Endodermal cell (in vitro differentiated cells): ENCODE results near the gene PTPN14. TPM values are rescaled to one million over a fixed set of nuclear protein-coding genes. Genes with fewer than 3 reads are reported as not detected.
A peak's percentile ranks its signal among the peaks of the same experiment; 100 is the strongest.

Experiments
- DNase-seq: peaks from one replicate; pipeline ENCODE4 v3.0.0-alpha.2; 2017
- H3K27ac ChIP-seq: 2 replicates; pipeline ENCODE4 v1.5.1; 2013; ENCODE audit warnings: mild to moderate bottlenecking, low read depth, low read length, moderate library complexity
- H3K27me3 ChIP-seq: 2 replicates; pipeline ENCODE4 v1.6.1; 2013; ENCODE audit warnings: mild to moderate bottlenecking, low read length, moderate library complexity; ENCODE audit not compliant: insufficient read depth, control insufficient read depth, poor library complexity, severe bottlenecking
- H3K36me3 ChIP-seq: 2 replicates; pipeline ENCODE4 v1.7.0; 2013; ENCODE audit warnings: mild to moderate bottlenecking, low read length, moderate library complexity; ENCODE audit not compliant: control insufficient read depth, insufficient read depth
- H3K4me1 ChIP-seq: one replicate; pipeline ENCODE4 v1.7.0; 2013; ENCODE audit warnings: low read length; ENCODE audit not compliant: control insufficient read depth, insufficient read depth
- H3K4me3 ChIP-seq: 2 replicates; pipeline ENCODE4 v1.5.1; 2013; ENCODE audit warnings: mild to moderate bottlenecking, low read length, moderate library complexity
- H3K9ac ChIP-seq: 2 replicates; pipeline ENCODE4 v1.6.1; 2013; ENCODE audit warnings: mild to moderate bottlenecking, low read length, moderate library complexity; ENCODE audit not compliant: poor library complexity, severe bottlenecking; ENCODE audit errors: extremely low read depth
- H3K9me3 ChIP-seq: 2 replicates; pipeline ENCODE4 v1.6.1; 2013; ENCODE audit warnings: mild to moderate bottlenecking, low read length, moderate library complexity; ENCODE audit not compliant: control insufficient read depth
- H3K27ac Mint-ChIP-seq: 2 replicates; pipeline ENCODE4 v1.8.0; 2020; ENCODE audit warnings: mixed read lengths
- H3K27me3 Mint-ChIP-seq: 2 replicates; pipeline ENCODE4 v1.8.0; 2021; ENCODE audit warnings: mild to moderate bottlenecking, mixed read lengths; ENCODE audit not compliant: insufficient read depth
- H3K36me3 Mint-ChIP-seq: 2 replicates; pipeline ENCODE4 v1.8.0; 2020; ENCODE audit warnings: low read depth, mixed read lengths
- H3K4me1 Mint-ChIP-seq: 2 replicates; pipeline ENCODE4 v1.8.0; 2020; ENCODE audit warnings: mixed read lengths
- H3K4me3 Mint-ChIP-seq: 2 replicates; pipeline ENCODE4 v1.8.0; 2020; ENCODE audit warnings: mild to moderate bottlenecking, moderate library complexity, mixed read lengths
- H3K9me3 Mint-ChIP-seq: 2 replicates; pipeline ENCODE4 v1.8.0; 2020; ENCODE audit warnings: mild to moderate bottlenecking, mixed read lengths
- CTCF ChIP-seq: fragments of 200-600 bp; sonication (generic); conservative IDR thresholded peaks from 2 replicates; pipeline ENCODE4 v1.5.0; 2021; ENCODE audit warnings: antibody characterized with exemption, mild to moderate bottlenecking
- WGBS, 2 experiments: methylation state at CpG; one replicate each; pipeline versions ENCODE4 v1.1.5 to v1.1.7; 2013; ENCODE audit warnings: missing lambda C conversion rate in 2 of 2, mixed read lengths in 1 of 2; ENCODE audit not compliant: insufficient coverage in 1 of 2, insufficient read length in 1 of 2; 5-methylcytosine and 5-hydroxymethylcytosine counted together
- total RNA-seq, 2 donors: library from RNA; stranded (reverse); fragmentation: NEBNext Ultra II Directional in 1 of 2; extraction: Animal tissue kit (Norgen Biotek cat#: 25700) in 1 of 2; gene quantifications; 2 replicates in 1 of 2; 3 replicates in 1 of 2; pipeline ENCODE4 v1.2.1, GENCODE V29; 2021

Gene PTPN14
- total RNA-seq, 2 donors from 2014 or later, result 72.6 to 93.2 TPM

DNA sequence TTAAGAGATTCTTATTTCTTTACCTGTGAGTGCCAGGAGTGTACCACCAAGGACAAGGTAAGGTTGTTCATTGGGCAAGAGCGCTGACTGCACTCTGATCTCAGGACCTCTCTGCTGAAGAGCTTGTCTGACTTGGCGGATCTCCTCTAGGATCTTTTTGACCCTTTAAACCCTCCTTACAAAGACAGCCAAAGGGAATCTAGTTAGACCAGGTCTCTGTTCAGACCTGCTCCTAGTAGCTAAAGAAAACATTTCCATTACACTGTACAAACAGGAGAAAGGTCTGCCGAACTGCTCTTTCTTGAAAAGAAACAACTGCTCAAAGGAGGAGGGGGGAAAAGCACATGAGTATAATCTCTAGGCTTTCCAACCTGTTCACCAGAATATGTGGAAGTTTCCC is 221.2 kb downstream of the PTPN14 start:
- Histone ChIP-seq H3K36me3 (peaks cover 13% of the 10 kb centered on the region), H3K27ac (no peak overlapping the region), H3K4me3 (no peak overlapping the region), H3K4me1 (no peaks in the 10 kb centered on the region), H3K27me3 (no peaks in the 10 kb centered on the region), H3K9me3 (no peaks in the 10 kb centered on the region), H3K9ac (no peak overlapping the region)
- H3K4me3 Mint-ChIP-seq, result no peak overlapping the region
- no peak overlapping the region for H3K27ac Mint-ChIP-seq
- 95 to 96% methylated on average over 3 of the region's 3 CpGs for WGBS, 2 experiments
- H3K36me3 Mint-ChIP-seq, result peaks cover 15% of the 10 kb centered on the region
- H3K9me3 Mint-ChIP-seq, result no peaks in the 10 kb centered on the region
- H3K27me3 Mint-ChIP-seq, result no peaks in the 10 kb centered on the region
- no peak for TF ChIP-seq CTCF
- DNase-seq, result no peak
- peaks cover 5% of the 10 kb centered on the region for H3K4me1 Mint-ChIP-seq

- DNase-seq, result peak; percentile 43
- H3K9me3 ChIP-seq, result no peaks in the 10 kb centered on the region
- Mint-ChIP-seq H3K9me3 (no peaks in the 10 kb centered on the region), H3K36me3 (peaks cover 15% of the 10 kb centered on the region), H3K4me3 (no peak overlapping the region), H3K27ac (no peak overlapping the region), H3K27me3 (no peaks in the 10 kb centered on the region), H3K4me1 (peaks cover 5% of the 10 kb centered on the region)
- H3K27me3 ChIP-seq, result no peaks in the 10 kb centered on the region
- no peak overlapping the region for H3K9ac ChIP-seq
- H3K27ac ChIP-seq, result no peak overlapping the region
- TF ChIP-seq CTCF, result no peak
- peaks cover 18% of the 10 kb centered on the region for H3K36me3 ChIP-seq
- H3K4me1 ChIP-seq, result no peaks in the 10 kb centered on the region
- no peak overlapping the region for H3K4me3 ChIP-seq
- 93 to 96% methylated on average over 16 to 20 of the region's 20 CpGs for WGBS, 2 experiments
Observed at GRCh38 chr1:214329470-214330220, 221.8 kb downstream of the PTPN14 start.

GRCh38 chr1:214328770-214329469 is 222.5 kb downstream of the PTPN14 start:
- no peak overlapping the region for H3K4me3 Mint-ChIP-seq
- no peak overlapping the region for H3K9ac ChIP-seq
- peak; percentile 95 for TF ChIP-seq CTCF
- no peak overlapping the region for H3K4me3 ChIP-seq
- peaks cover 10% of the 10 kb centered on the region for H3K36me3 Mint-ChIP-seq
- H3K4me1 ChIP-seq, result no peaks in the 10 kb centered on the region
- DNase-seq, result peak; percentile 96
- no peak overlapping the region for H3K27ac ChIP-seq
- H3K4me1 Mint-ChIP-seq, result peaks cover 5% of the 10 kb centered on the region
- 67 to 71% methylated on average over 10 to 11 of the region's 11 CpGs for WGBS, 2 experiments
- H3K27me3 Mint-ChIP-seq, result no peaks in the 10 kb centered on the region
- H3K27me3 ChIP-seq, result no peaks in the 10 kb centered on the region
- H3K9me3 Mint-ChIP-seq, result no peaks in the 10 kb centered on the region
- H3K9me3 ChIP-seq, result no peaks in the 10 kb centered on the region
- H3K27ac Mint-ChIP-seq, result no peak overlapping the region
- peaks cover 18% of the 10 kb centered on the region for H3K36me3 ChIP-seq
